Left lobe of liver (tissue), 2 donors: ENCODE measurements around the gene MYRIP. TPM values are rescaled to one million over a fixed set of nuclear protein-coding genes. Genes with fewer than 3 reads are reported as not detected.
"Not testable (repeated sequence)": the region's sequence is repeated elsewhere in the genome, so short reads cannot be mapped to it uniquely, and the experiment has no call there.

ENCODE experiments used
- ATAC-seq: fragments of 200-7000 bp; cut with Tn5 transposase; one replicate; pipeline ENCODE4 v1.9.1; 2020; ENCODE audit warnings: mild to moderate bottlenecking, moderate library complexity
- DNase-seq: peaks from one replicate; pipeline ENCODE4 v3.0.0-alpha.2; 2020; ENCODE audit warnings: low spot score
- total RNA-seq: library from RNA; stranded (reverse); gene quantifications from one replicate; pipeline ENCODE4 v1.2.1, GENCODE V29; 2021
- donor health status: DM: no; HTN: no; CAD: no; lungs with moderate emphysema.
- donor health status: DM: no; HTN: yes; CAD: no.

Gene MYRIP
- 12.7 TPM for total RNA-seq

DNA sequence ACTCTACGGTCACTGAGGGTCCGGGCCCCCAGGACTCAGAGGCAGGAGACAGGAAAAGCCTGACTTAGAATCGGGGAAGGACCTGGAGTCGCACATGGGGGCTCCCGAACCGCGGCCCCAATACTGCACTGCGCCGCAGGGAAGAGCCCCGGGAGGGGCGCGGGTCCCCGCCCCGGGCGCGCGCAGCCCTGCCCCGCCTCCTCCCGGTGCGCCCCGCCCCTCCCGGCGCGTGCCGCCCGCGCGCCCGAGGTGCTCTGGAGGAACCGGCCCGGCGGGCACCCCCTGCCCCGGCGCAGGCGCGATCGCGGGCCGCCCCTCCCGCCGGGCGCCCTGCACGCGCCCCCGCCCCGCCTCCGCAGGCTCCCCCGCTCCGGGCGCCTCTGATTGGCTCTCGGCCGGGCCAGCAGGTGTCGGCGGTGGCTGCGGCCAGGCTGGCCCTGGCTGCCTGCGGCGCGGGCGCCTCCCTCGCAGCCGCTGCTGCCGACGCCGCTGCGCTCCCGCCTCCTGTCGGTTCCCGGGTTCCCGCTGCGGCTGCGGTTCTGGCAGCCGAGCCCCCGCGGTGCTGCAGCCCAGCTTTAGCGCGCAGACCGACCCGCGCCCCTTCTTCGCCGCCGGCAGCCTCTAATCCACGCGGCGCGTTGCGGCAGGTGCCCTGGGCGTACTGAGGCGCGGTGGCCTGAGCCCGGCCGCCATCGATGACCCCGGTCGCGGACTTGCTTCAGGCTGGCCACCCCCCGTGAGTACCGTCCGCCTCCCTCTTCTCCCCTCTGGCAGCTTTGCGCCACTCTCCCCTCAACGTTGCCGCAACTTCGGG lies at the start of gene MYRIP:
MYRIP (plus strand) TSS at position 429 of the 814 bp plus-strand sequence. CDS start 91,208 bp downstream, outside the sequence.
- peak; percentile 92 for DNase-seq
- ATAC-seq = peak; percentile 84

DNA sequence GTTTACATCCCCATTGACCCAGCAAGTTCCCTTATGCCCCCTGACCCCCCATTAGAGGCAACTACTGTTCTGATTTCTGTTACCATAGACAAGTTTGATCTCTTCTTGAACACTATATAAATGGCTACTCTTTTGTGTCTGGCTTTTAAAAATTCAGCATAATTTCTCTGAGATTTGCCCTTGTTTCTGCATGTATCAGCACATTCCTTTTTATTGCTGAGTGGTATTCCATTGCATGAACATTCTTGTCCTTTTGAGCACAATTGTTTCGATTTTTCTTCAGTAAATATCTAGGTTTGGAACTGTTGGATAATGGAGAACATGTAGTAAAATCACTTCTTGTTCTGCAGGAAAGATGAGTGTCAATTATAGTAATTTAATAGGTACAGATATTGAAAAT lies 49.1 kb upstream of the MYRIP start:
- DNase-seq (no peak), ATAC-seq (no peak)

DNA sequence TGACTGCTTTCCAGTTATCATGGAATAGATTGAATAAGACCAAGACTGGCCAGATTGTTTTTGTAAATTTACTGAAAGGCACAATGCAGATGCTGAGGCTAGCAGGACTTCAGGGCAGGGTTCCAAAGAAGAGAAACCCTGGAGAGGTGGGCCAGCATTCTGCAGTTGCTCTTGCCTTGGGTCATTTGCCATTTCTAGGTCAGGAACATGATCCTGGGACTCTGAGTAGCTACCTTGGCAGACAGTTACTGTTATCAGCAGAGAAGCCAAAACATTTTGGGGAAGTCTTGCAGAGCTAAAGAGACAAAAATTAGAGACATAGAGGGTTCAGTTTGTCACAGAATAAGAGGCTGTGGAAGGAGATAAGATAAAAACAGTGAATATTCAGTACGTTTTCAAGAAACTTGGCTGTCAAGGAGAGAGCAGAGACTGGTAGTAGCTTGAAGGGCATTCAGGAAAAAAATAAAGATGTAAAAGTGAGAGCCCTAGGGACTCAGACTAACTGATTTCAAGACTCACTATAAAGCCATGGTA lies 46.8 kb upstream of the MYRIP start:
- no peak for DNase-seq

DNA sequence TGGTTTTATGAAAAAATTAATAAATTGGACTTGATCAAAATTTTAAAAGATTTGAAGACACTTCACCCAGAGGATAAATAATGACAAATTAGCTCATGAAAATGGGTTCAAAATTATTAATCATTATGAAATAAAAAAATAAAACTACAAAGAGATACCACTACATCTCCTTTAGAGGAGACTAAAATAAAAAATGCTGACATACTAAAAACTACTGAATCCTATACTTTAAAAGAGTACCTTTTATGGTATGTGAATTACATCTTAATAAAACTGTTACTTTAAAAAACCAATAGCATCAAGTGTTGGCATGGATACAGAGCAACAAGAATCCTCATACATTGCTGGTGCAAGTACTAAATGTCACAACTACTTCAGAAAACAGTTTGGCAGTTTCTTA lies 46.0 kb upstream of the MYRIP start:
- DNase-seq (no peak), ATAC-seq (no peak)

More for the DNA sequence above, 46.8 kb upstream of the MYRIP start:
- no peak for ATAC-seq

DNA sequence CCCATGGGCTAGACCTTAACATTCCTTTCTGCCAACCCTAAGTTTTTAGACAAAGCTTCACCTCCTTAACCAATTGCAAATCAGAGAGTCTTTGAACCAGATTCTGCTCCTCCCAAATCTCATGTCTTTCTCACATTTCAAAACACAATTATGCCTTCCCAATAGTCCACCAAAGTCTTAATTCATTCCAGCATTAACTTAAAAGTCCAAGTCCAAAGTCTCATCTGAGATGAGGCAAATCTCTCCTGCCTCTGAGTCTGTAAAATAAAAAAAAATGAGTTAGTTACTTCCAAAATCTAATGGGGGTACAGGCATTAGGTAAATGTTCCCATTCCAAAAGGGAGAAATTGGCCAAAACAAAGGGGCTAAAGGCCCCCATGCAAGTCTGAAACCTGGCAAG lies 43.8 kb upstream of the MYRIP start:
- no peak for ATAC-seq
- no peak for DNase-seq

DNA sequence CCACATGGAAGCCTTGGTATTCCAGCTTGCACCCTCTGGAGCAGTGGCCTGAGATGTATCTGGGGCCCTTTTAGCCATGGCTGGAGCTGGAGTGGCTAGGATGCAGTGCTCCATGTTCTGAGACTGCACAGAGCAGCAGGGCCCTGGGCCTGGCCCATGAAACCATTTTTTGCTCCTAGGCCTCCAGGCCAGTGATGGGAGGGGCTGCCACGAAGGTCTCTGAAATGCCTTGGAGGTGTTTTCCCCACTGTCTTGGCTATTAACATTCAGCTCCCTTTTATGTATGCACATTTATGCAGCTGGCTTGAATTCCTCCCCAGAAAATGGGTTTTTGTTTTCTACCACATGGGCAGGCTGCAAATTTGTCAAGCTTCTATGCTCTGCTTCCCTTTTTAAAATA lies 43.0 kb upstream of the MYRIP start:
- ATAC-seq = no peak
- no peak for DNase-seq

DNA sequence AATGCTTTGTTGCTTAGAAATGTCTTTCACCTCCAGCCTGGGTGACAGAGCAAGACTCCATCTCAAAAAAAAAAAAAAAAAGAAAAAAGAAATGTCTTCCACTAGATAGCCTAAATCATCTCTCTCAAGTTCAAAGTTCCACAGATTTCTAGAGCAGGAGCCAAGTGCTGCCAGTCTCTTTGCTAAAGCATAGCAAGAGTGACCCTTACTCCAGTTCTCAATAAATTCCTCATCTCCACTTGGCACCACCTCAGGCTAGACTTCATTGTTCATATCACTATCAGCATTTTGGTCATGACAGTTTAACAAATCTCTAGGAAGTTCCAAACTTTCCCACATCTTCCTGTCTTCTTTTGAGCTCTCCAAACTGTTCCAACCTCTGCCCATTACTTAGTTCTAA lies 42.5 kb upstream of the MYRIP start:
- DNase-seq = not testable (repeated sequence)
- ATAC-seq = peak; percentile 68

DNA sequence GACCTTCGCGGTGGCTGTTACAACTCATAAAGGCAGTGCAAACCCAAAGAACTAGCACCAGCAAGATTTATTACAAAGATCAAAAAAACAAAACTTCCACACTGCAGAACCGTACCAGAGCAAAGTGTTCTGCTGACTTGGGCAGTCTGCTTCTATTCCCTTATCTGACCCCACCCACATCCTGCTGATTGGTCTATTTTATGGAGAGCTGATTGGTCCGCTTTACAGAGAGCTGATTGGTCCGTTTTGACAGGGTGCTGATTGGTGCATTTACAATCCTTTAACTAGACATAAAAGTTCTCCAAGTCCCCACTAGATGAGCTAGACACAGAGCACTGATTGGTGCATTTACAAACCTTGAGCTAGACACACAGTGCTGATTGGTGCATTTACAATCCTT lies 31.2 kb upstream of the MYRIP start:
- not testable (repeated sequence) for DNase-seq, ATAC-seq

DNA sequence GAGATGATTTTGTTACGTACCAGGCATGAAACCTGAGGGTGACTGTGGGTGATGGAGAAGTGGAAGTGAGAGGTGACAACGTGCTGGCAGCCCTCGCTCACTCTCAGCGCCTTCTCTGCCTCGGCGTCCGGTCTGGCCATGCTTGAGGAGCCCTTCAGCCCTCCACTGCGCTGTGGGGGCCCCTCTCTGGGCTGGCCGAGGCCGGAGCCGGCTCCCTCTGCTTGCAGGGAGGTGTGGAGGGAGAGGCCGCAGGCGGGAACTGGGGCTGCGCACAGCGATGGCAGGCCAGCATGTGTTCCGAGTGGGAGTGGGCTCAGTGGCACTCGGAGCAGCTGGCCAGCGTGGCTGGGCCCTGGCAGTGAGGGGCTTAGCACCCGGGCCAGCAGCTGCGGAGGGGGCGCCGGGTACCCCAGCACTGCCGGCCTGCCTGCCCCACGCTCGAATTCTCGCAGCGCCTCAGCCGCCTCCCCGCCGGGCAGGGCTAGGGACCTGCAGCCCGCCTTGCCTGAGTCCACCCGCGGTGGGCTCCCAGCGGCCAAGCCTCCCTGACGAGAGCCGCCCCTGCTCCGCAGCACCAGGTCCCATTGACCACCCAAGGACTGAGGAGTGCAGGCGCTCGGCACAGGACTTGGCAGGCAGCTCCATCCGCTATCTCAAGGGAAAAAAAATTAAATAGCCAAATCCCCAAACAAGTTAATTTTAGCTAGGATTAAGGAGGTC lies 29.7 kb upstream of the MYRIP start:
- no peak for DNase-seq
- no peak for ATAC-seq

DNA sequence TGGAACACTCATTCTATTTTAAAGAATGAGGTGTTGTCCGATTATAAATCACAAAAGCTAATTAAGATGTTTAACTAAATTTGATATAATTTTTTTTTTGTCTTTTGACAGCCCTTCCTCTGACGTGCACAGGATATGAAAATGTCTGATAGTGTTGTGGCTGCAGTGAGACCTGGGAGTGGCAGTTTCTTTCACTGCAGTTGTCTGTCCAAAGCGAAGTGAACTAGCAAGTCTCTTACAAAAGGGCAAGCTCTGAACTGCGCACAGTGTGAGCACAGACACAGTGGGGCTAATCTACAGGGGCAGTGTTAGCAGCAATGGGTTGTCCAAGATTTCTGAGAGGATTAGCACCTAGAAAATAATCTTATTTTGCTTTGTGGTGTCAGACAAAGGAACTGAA lies 29.1 kb upstream of the MYRIP start:
- ATAC-seq = peak; percentile 42
- no peak for DNase-seq

DNA sequence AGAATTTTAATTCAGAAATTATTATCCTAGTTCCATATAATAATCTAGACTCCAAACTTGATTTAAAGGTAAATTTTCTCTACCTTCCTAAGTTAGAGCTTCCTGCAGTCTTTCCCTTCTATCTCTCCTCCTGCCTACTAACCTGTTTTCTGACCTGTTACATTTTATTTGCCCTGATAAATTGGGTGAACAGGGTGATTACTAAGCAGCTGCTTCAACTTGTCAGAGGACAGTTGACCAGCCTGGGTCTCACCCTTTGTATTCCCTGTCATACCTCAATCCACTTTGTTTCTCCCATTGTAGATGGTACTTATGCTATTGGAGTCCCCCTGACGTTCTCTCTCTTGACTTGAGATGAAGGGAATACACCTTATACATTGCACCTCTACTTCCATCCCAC lies 28.4 kb upstream of the MYRIP start:
- DNase-seq (no peak), ATAC-seq (peak; percentile 61)

DNA sequence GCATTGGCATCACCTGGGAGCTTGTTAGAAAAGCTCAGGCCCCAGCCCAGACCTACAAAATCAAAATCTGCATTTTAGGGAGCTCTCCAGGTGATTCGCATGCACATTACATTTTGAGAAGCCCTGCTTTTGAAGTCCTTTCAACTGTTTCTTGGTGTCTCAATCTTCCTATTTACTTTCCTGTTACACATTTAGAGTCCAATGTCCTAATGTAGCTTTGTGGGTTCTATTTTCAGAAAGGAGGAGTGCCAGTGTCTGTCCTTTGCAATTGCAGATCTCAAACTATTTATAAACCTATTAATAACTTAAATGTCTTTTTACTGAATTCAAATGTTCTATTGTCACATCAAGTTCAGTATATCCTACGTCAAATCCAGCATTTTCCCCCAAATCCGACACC lies 27.8 kb upstream of the MYRIP start:
- ATAC-seq (peak; percentile 88), DNase-seq (no peak)

DNA sequence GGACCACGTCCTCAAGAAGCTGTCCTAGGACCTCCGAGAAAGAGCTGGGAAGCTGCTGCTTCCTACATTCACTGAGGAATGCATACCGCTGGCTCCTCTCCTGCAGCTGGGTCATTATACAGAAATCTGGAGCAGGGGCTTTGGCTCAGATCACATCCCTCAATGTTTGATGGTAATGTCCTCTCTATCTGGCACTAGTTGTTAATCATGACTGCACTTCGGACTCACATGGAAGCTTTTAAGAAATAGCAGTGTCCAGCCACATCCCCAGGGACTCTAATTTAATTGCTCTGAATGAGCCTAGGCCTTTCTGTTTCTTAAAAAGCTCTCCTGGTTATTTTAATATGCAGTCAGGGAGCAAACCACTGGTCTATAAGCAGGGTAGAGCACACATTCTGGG lies 25.7 kb upstream of the MYRIP start:
- no peak for DNase-seq
- no peak for ATAC-seq

DNA sequence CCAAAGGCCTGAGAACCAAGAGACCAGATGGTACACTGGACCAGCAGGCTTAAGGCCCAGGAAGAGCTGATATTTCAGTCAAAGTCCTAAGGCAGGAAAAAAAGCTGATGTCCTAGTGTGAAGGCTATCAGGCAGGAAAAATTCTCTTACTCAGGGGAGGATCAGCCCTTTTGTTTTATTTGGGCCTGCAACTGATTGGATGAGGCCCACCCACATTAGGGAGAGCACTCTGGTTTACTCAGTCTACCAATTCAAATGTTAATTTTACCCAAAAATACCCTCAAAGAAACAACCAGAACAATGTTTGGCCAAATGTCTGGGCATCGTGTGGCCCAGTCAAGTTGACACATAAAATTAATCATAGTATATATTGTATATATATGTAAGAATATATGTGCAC lies 24.5 kb upstream of the MYRIP start:
- DNase-seq (no peak), ATAC-seq (no peak)

DNA sequence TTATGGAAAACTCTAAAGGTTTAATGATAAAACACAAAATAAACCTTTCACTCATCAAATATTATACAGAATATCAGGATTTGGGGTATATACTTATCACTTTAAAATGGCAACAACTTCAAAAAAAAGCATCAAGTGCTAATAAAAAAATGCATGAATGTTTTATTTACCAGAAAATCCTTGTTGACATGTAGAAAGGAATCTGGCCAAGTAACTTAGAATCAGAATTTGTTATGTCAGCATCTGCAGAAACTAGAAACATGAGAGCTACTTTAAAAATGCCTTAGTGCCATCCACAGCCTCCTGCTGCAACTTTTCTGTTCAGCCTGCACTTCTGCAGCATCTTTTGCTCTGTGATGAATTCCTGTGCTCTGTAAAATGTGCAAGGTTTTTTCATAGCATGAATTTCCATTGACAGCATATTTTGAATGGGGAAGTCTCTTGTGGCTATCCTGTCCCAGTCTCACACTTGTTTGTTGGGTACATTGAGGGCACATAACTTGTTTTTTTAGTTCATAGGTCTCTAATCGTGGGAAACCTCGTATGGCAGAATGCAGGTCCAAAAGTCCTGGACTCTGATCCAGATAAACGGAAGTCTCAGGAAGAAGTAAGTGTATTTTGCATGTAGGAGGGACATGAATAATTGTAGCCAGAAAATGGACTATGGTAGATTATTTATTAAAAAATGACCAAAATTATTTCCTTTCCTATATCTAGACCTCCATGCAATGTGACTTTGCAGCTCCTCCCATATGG lies 21.1 kb upstream of the MYRIP start:
- DNase-seq (no peak), ATAC-seq (peak; percentile 61)

DNA sequence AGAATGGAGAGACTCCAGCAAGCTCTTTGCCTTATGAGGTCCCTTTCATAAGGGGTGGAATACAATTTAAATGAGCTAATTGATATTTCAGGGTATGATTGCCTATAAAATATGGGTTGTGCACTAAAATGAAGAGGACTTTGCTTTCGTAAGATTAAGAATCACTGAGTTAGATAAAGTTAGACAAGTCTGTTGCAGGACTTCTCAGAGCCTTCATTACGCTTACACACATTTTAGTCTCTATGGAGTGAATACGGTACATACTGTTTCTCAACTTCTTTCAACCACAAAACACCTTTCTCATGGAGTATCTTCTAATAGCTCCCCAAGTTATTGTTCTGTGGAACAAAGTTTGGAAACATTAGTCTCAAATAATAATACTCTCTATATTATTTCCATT lies 17.8 kb upstream of the MYRIP start:
- DNase-seq (no peak), ATAC-seq (no peak)

DNA sequence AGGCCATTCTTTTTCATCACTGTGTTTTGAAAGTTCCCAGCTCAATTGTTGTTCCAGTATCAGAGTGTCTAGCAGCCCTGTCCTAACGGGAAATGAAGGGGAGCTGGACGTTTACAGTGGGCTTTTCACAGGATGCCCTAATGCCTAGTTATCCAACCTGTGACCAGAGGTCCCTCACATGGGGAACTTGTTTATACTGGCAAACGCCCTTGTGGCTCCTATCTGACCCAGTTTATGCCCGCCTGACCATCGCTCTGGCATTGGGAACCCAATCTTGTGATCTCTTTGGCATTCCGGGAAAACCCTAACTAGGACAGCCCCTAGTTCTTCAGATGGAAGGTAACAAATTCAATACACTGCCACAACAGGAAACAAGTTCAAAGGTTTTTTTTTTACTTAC lies 14.5 kb upstream of the MYRIP start:
- DNase-seq (peak; percentile 74), ATAC-seq (peak; percentile 94)

DNA sequence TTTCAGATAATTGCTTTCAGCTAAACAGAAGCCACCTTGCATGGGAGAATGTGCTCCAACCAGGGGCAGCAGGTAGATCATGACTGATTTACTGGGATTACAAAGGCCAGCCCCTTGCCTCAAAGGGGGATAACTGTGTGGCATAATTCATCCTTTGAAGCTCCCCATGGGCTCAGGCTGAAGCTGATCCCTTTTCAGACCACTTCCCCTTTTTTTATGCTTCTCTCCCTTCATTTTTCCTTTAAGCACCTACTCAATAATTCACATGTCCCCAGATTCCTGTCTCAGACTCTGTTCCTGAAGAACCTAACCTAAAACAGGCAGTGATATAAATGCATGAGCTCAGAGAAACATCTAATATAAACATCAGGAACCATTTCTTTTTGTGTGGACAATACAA lies 8.2 kb upstream of the MYRIP start:
- DNase-seq (no peak), ATAC-seq (no peak)

DNA sequence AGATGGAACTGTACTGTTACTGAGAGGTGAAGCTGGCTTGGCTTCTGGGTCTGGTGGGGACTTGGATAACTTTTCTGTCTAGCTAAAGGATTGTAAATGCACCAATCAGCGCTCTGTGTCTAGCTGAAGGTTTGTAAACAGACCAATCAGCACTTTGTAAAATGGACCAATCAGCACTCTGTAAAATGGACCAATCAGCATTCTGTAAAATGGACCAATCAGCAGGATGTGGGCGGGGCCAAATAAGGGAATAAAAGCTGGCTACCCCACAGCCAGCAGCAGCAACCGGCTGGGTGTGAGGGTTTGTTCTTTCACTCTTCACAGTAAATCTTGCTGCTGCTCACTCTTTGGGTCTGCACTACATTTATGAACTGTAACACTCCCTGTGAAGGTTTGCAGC lies 6.9 kb upstream of the MYRIP start:
- DNase-seq, ATAC-seq: not testable (repeated sequence)

DNA sequence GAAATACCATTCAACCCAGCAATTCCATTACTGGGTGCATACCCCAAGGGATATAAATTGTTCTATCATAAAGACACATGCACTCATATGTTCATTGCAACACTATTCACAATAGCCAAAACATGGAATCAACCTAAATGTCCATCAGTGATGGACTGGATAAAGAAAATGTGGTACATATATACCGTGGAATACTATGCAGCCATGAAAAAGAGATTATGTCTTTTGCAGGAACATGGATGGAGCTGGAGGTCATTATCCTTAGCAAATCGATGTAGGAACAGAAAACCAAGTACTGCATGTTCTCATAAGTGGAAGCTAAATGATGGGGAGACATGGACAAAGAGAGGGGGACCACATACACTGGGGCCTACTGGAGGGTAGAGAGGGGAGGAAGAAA lies 5.5 kb upstream of the MYRIP start:
- ATAC-seq = no peak
- no peak for DNase-seq

DNA sequence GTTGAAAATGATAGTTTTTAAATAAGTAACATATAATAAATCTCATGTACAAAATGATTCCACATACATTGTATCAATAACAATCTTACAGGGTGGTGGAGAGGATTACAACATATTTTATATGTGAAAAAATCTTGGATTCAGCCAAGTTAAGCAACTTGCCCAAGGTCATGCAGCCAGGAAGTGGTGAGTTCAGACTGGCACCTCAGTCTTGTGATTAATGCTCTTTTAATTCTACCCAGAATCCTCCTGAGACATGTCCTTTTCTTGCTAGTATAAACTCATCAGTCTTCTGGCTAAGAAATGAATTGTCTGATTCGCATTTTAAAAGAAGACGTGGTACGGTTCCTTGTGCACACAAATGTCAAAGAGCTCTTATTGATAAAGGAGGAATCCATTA lies 4.5 kb upstream of the MYRIP start:
- no peak for ATAC-seq
- no peak for DNase-seq
